NCI-H524 treated with DMSO at 0.1 percent for 48 hours (cell line): ENCODE results near the gene SYCP3.

Source experiments
- DNase-seq: peaks from one replicate; lab custom pipeline; 2025; lab: John Stamatoyannopoulos, UW

SYCP3 gene

GRCh38 chr12:101738920-101739665 lies at the start of gene SYCP3:
Gene SYCP3, minus strand, starts transcription at chr12:101739462. Its CDS starts 1,527 bp downstream, at chr12:101737935.
- no peak for DNase-seq

- DNase-seq = no peak
Measured at GRCh38 chr12:101785671-101786070, 46.4 kb upstream of the SYCP3 start.

- no peak for DNase-seq
Measured at GRCh38 chr12:101784376-101784775, 45.1 kb upstream of the SYCP3 start.

GRCh38 chr12:101783838-101784237 lies 44.6 kb upstream of the SYCP3 start:
- no peak for DNase-seq

GRCh38 chr12:101783150-101783549 lies 43.9 kb upstream of the SYCP3 start:
- no peak for DNase-seq

DNA sequence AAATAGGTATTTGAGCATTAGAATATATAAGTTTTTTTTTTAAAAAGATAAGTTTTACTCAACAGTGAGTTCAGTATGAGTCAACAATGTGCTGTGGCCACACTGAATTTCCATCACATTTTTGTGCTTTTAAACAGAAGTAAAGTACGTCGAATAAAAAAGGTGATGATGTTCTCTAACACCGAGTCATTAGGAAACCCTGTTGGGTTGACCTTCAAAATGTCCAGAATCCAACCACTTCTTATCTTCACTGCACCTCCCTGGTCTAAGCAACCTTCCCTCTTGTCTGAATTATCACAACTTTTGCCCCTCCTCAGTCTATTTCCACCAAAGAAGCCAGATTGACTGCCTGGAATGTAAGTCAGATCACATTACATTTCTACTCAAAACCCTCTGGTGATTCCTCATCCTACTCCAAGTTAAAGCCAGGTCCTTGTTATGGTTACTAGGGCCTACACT lies 43.0 kb upstream of the SYCP3 start:
- no peak for DNase-seq

GRCh38 chr12:101781834-101782233 lies 42.6 kb upstream of the SYCP3 start:
- no peak for DNase-seq

DNA sequence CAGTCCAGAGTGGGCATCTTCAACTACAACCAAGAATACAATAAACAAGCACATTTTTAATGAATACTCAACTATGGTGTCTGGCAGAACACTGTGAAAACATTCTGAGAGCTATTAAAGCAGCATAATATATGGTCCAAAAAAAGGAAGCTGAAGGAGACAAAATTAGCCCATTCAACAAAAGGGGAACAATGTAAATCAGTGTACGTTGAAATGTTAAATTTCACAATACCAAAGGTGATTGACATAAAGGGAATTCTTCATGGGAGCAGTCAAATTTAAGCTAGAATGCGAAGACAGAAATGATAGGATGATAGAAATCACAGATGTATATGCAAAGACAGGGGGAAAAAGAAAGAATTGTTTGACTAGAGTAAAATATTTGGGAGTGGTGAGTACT lies 41.3 kb upstream of the SYCP3 start:
- DNase-seq = no peak

- DNase-seq = no peak
Measured at GRCh38 chr12:101779626-101780025, 40.4 kb upstream of the SYCP3 start.

DNA sequence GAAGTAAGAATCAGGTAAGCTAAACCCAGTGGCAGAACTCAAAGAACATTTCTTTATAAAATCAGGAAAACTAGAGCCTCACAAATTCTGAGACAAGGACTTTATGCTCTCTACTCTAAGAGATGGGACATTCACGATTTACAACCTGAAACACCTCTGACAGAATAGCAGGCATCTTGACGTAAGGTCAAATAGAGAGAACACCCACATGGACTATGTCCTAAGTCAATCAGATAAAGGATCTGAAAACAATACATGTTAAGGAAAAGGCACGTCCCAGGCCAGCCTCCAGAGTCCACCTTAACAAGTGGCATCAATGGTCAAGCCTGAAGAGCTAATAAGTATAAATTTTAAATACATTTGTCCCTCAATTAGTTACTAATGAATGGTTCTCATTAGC lies 39.9 kb upstream of the SYCP3 start:
- DNase-seq = no peak

- DNase-seq = no peak
Measured at GRCh38 chr12:101777978-101778377, 38.7 kb upstream of the SYCP3 start.

- DNase-seq = no peak
Measured at GRCh38 chr12:101777485-101777884, 38.2 kb upstream of the SYCP3 start.

DNA sequence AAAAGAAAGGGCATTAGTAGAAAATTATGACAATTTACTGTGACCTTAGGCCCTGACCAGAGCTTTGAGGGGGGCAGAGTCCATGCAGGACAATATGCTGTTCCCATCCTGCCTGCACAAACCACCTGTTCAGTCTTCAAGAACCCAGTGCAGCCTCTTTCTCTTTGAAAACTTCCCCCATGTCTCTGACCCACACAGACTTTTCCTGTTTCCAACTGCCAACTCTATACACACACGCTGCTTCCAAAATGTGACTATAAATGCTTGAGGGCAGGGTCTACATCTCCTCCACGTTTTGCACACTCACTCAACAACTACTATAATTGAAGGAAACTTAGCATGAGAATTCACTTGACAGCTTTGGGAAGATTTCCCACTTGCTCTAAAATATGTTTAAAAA lies 36.6 kb upstream of the SYCP3 start:
- DNase-seq = no peak

DNA sequence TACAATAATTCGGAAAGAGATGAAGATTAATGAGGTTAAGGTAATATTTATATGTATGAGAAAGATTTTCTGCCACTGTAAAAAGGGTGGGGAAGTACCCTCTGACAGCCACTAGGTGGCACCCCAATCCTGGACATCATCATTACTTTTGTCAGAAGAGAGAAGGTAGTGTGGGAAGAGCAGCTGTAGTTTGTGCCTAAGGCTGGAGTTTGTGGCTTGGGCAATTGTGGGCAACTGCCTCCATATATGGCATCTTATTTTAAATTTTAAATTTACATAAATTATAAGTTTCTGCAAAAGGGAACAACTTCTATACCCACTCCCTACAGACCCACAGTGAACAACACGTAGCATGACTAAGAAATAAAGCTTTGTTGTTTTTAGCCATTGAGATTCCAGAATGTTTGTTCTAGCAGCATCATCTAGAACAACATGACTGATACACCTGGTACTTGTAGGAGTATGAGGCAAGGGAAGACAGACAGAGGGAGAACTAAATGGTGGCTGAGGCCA lies 34.4 kb upstream of the SYCP3 start:
- no peak for DNase-seq

DNA sequence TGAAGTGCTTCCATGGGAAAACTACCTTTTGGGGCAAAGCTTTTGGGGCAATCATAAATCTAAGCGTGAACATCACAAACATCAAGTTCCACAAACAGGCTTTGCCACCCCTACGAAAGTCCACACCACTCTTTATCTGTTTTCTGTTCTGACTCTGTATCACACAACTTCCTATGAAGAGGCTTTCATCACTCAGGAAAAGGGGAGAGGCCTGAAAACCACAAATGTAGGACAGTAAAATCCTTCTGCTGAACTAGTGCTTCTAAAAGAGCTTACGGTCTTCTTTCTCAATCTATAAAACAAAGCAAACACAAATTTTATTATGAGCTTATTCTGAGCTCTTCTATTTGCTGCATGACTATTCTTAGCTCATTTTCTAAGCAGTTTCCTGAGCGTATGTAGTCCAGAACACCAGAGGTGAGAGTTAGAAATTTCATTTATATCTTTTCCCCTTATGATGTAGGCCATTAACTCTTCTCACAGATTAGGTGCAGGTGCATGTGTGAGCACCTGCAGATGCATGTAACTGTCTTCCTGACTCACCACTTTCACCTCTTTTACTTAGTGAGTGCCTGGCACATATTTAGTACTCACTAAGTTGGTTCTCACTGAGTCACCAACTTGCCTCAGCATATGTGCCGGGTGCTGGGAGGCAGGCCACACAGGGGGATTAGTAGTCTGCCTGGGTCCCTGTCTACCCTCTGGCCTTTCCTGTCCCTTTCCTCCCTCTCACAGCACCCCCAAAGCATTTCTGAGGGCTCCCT lies 32.9 kb upstream of the SYCP3 start:
- DNase-seq = no peak

DNA sequence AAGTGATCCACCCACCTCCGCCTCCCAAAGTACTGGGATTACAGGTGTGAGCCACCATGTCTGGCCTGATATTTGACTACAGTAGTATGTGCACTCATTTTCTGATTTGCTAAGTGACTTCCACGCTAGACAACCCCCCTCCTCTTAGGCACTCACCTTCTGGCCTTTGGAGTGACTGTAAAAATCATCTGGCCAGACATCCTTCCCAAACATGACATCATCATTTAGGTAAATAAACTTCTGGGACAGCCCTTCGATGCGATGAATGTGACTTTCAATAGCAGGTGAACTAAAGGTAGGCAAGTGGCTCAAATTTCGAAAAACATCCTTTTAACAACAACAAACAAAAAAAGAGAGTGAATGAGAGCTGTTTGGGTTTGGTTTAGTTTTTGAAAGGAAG lies 30.6 kb upstream of the SYCP3 start:
- no peak for DNase-seq

DNA sequence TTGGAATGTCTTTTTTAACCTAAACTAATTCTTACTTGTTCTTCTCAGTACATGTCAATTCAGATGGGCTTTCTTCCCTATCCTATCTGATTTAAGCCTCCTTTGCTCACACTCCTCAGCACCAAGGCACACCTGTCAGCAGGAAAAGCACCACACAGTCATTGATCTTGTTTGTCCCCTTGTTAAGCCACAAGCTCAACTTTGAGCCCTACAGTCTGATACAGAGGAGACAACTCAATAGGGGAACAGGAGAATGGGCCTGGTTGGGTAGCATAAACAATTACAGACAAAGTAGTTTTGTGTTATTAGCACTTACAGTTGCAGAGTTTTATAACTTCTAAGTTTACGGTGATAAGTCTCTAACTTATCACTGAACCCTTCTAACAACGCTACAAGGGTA lies 29.5 kb upstream of the SYCP3 start:
- DNase-seq = no peak

- no peak for DNase-seq
Measured at GRCh38 chr12:101767537-101767936, 28.3 kb upstream of the SYCP3 start.

GRCh38 chr12:101764051-101764792 lies 25.0 kb upstream of the SYCP3 start:
- DNase-seq = no peak

- no peak for DNase-seq
Measured at GRCh38 chr12:101763246-101763931, 24.1 kb upstream of the SYCP3 start.

DNA sequence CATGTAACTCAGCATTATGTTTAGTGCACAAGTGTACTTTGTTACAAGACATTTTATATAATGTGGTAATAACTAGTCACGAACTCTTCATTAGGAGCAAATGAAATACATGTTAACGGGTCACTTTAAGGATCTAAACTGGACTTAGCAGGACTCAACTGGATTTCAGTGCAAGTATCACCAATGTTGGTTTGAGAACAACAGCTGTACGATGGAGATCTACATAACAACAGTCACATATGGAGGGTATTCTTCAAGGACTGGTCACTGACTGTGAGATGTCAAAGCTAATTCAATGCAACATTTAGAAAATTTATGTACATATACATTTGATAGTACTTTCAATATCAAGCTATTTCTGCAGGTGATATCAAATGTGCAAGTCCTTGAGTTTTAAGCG lies 22.5 kb upstream of the SYCP3 start:
- DNase-seq = no peak

DNA sequence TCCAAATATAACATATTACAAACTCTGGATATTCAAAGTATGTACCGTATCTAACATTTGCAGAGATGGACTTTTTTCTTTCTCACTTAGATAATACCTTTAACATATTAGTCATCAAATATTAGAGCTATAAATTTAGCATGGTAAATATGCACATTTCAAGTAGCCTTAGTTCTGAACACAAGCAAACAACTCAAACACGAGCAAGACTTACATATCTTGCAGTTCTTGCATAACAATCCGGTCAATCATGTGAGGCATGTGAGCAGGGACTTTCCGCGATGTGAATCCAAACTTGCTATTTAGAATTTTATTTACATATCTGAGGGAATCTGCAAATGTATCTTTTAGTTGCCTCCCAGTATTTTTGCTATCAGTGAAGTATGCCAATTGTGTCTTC lies 22.1 kb upstream of the SYCP3 start:
- DNase-seq = no peak
